SK-N-SH (cell line): ENCODE results near the gene SCAF1. TPM values are rescaled to one million over a fixed set of nuclear protein-coding genes. Genes with fewer than 3 reads are reported as not detected.

Experiments
- CTCF ChIA-PET: fragments of 300-600, 350-600 bp; formaldehyde crosslinking; extraction: SDS; loops from one replicate; lab custom pipeline; 2021; lab: Yijun Ruan, JAX
- POLR2A ChIA-PET: fragments of 350-600 bp; sonication (Branson Sonifier 250); formaldehyde crosslinking; extraction: SDS; loops from one replicate; lab custom pipeline; 2020; ENCODE audit warnings: antibody characterized with exemption, inconsistent platforms; lab: Yijun Ruan, JAX
- DNase-seq: peaks from one replicate; pipeline ENCODE4 v3.0.0; 2012
- H2AFZ ChIP-seq: fragments of 200-600 bp; sonication (generic); 2 replicates; pipeline ENCODE4 v1.8.1; 2016; ENCODE audit warnings: antibody characterized with exemption, mild to moderate bottlenecking, low read depth
- H3F3A ChIP-seq: fragments of 200-600 bp; sonication (generic); replicated peaks from 2 replicates; pipeline ENCODE3; 2016; ENCODE audit warnings: antibody characterized with exemption, mild to moderate bottlenecking; ENCODE audit not compliant: insufficient read depth
- H3K27ac ChIP-seq, 2 experiments: fragments of 200-500 bp in 1 of 2; fragments of 200-600 bp in 1 of 2; sonication (Bioruptor generic) in 1 of 2; sonication (generic), shearing (Covaris generic) in 1 of 2; 2 replicates each; pipeline versions ENCODE4 v1.5.1 to v1.6.1; 2014 to 2016; ENCODE audit warnings: low read depth in 2 of 2, inconsistent platforms in 1 of 2, low read length in 1 of 2, mild to moderate bottlenecking in 1 of 2, mixed read lengths in 1 of 2
- H3K27me3 ChIP-seq: fragments of 200-600 bp; sonication (generic), shearing (Covaris generic); 2 replicates; pipeline ENCODE4 v1.6.1; 2016; ENCODE audit warnings: mixed run types; ENCODE audit not compliant: insufficient read depth
- H3K36me3 ChIP-seq, 2 experiments: fragments of 200-500 bp in 1 of 2; fragments of 200-600 bp in 1 of 2; sonication (Bioruptor generic) in 1 of 2; sonication (generic) in 1 of 2; replicated peaks in 1 of 2; 2 replicates each; pipeline versions ENCODE3 to v1.5.1; 2014 to 2016; ENCODE audit warnings: low read length in 1 of 2, mild to moderate bottlenecking in 1 of 2; ENCODE audit not compliant: insufficient read depth in 2 of 2, control insufficient read depth in 1 of 2
- H3K4me1 ChIP-seq, 2 experiments: fragments of 200-500 bp in 1 of 2; fragments of 200-600 bp in 1 of 2; sonication (Bioruptor generic) in 1 of 2; sonication (generic), shearing (Covaris generic) in 1 of 2; 2 replicates each; pipeline versions ENCODE4 v1.5.1 to v1.6.1; 2014 to 2016; ENCODE audit warnings: low read depth in 1 of 2, low read length in 1 of 2, mixed run types in 1 of 2; ENCODE audit not compliant: insufficient read depth in 2 of 2, control insufficient read depth in 1 of 2
- H3K4me2 ChIP-seq: fragments of 200-600 bp; sonication (generic), shearing (Covaris generic); 2 replicates; pipeline ENCODE4 v1.6.1; 2017; ENCODE audit warnings: mixed run types
- H3K4me3 ChIP-seq, 2 experiments: fragments of 200-500 bp in 1 of 2; fragments of 200-600 bp in 1 of 2; sonication (Bioruptor generic) in 1 of 2; sonication (generic), shearing (Covaris generic) in 1 of 2; 2 replicates each; pipeline versions ENCODE4 v1.5.1 to v1.8.1; 2014 to 2016; ENCODE audit warnings: low read depth in 2 of 2, inconsistent platforms in 1 of 2, low read length in 1 of 2, mild to moderate bottlenecking in 1 of 2, mixed read lengths in 1 of 2, moderate library complexity in 1 of 2
- H3K79me2 ChIP-seq: fragments of 200-600 bp; sonication (generic); 2 replicates; pipeline ENCODE4 v1.8.1; 2017; ENCODE audit warnings: mild to moderate bottlenecking; ENCODE audit not compliant: insufficient read depth
- H3K9ac ChIP-seq: fragments of 200-600 bp; sonication (generic); 2 replicates; pipeline ENCODE4 v1.6.1; 2017; ENCODE audit warnings: mixed run types
- H3K9me2 ChIP-seq: fragments of 200-600 bp; sonication (generic); 2 replicates; pipeline ENCODE4 v1.6.1; 2017; ENCODE audit warnings: mixed run types
- H3K9me3 ChIP-seq: fragments of 200-600 bp; sonication (generic); 2 replicates; pipeline ENCODE4 v1.6.1; 2017; ENCODE audit warnings: mixed run types, mild to moderate bottlenecking, moderate library complexity
- H4K20me1 ChIP-seq: fragments of 200-600 bp; sonication (generic); 2 replicates; pipeline ENCODE4 v1.6.1; 2017; ENCODE audit warnings: mild to moderate bottlenecking, mixed run types; ENCODE audit not compliant: insufficient read depth
- EZH2phosphoT487 ChIP-seq: fragments of 200-600 bp; sonication (generic); IDR thresholded peaks from 2 replicates; pipeline ENCODE4 v1.6.1; 2017; ENCODE audit warnings: low read depth, mixed run types, mild to moderate bottlenecking, antibody characterized with exemption, moderate library complexity, borderline replicate concordance
- GABPA ChIP-seq: IDR thresholded peaks from 2 replicates; pipeline ENCODE4 v1.4.0; 2012; ENCODE audit warnings: low read depth, mild to moderate bottlenecking
- GATA2 ChIP-seq: sonication (generic); formaldehyde crosslinking; IDR thresholded peaks from 2 replicates; pipeline ENCODE4 v1.5.0; 2020; ENCODE audit warnings: mild to moderate bottlenecking, missing genetic modification reagents
- JUND ChIP-seq: IDR thresholded peaks from 2 replicates; pipeline ENCODE4 v1.4.0; 2012
- MEF2A ChIP-seq: IDR thresholded peaks from 2 replicates; pipeline ENCODE4 v1.4.0; 2012; ENCODE audit warnings: low read depth, borderline replicate concordance
- MXI1 ChIP-seq: IDR thresholded peaks from 2 replicates; pipeline ENCODE4 v1.6.1; 2012; ENCODE audit warnings: mild to moderate bottlenecking, low read depth, low read length, improper control_type of control experiment
- POLR2AphosphoS5 ChIP-seq: IDR thresholded peaks from 2 replicates; pipeline ENCODE4 v1.6.1; 2012; ENCODE audit warnings: low read depth, low read length
- RAD21 ChIP-seq: IDR thresholded peaks from 2 replicates; pipeline ENCODE4 v1.6.1; 2012; ENCODE audit warnings: mild to moderate bottlenecking, low read length
- RFX5 ChIP-seq: IDR thresholded peaks from 2 replicates; pipeline ENCODE4 v1.6.1; 2012; ENCODE audit warnings: mild to moderate bottlenecking, improper control_type of control experiment, low read length
- SIN3A ChIP-seq: IDR thresholded peaks from 2 replicates; pipeline ENCODE4 v1.6.1; 2012; ENCODE audit warnings: low read depth, mild to moderate bottlenecking, low read length, moderate library complexity, borderline replicate concordance
- SMC3 ChIP-seq: IDR thresholded peaks from 2 replicates; pipeline ENCODE4 v1.6.1; 2012; ENCODE audit warnings: low read depth, low read length, improper control_type of control experiment
- TCF12 ChIP-seq: IDR thresholded peaks from 2 replicates; pipeline ENCODE4 v1.4.0; 2012
- TEAD4 ChIP-seq: IDR thresholded peaks from 2 replicates; pipeline ENCODE4 v1.4.0; 2012; ENCODE audit warnings: mild to moderate bottlenecking, borderline replicate concordance; ENCODE audit not compliant: insufficient read depth
- YY1 ChIP-seq: IDR thresholded peaks from 2 replicates; pipeline ENCODE4 v1.4.0; 2012; ENCODE audit warnings: low read depth, mild to moderate bottlenecking
- WGBS: methylation state at CpG from one replicate; pipeline ENCODE4 v1.1.6; 2017; ENCODE audit warnings: low lambda C conversion rate; 5-methylcytosine and 5-hydroxymethylcytosine counted together
- polyA plus RNA-seq, 3 experiments: library from polyadenylated mRNA; depleted of rRNA; stranded (reverse); fragments of >200 nt; gene quantifications; 2 replicates each; pipeline ENCODE4 v1.2.3, GENCODE V29; 2012
- TF ChIP-seq, protein P1 (sequence below): IDR thresholded peaks from 2 replicates; pipeline ENCODE4 v1.6.1; 2012; ENCODE audit warnings: mild to moderate bottlenecking, low read depth, low read length, moderate library complexity
- TF ChIP-seq, protein P2 (sequence below): IDR thresholded peaks from 2 replicates; pipeline ENCODE4 v1.4.0; 2012; ENCODE audit warnings: low read depth, borderline replicate concordance
- TF ChIP-seq, protein P3 (sequence below): fragments of 200-600 bp; sonication (generic); IDR thresholded peaks from 2 replicates; pipeline ENCODE4 v1.6.1; 2017; ENCODE audit warnings: antibody characterized with exemption, mild to moderate bottlenecking, moderate library complexity

SCAF1 gene
- polyA plus RNA-seq, 1 of the 3 experiments (the other 2 are of a cell fraction) = 9.5 TPM

DNA sequence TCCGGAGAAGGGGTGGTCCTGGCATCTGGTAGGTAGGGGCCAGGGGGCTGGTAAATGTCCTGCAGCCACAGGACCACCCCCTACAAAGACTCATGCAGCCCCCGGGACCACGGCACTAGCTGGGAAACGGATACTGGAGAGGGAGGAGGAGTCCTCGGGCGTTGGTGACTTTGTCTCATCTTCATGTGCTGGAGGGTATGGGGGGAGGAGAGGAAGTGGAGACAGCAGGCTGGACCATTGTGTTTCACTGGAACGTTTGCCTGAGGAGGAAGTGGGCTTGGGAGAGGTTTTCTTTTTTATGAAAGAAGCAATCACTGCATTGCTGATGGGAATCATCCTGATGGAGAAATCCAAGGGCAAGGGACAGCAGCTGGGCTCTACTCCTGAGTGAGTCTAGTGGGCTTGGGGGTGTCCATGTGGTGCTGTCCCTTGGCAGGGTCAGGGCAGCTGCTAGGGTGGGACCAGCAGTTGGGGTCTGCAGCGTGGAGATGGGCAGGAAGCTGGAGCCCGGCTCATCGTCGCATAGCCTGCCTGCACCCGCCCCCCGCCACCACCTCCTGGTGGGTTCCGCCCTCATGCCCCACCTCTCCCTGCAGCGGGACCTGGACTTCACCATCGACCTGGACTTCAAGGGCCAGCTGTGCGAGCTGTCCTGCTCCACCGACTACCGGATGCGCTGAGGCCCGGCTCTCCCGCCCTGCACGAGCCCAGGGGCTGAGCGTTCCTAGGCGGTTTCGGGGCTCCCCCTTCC, 45.7 kb downstream of the SCAF1 start:
- 86% methylated on average over 15 of the region's 26 CpGs for WGBS
- Histone ChIP-seq H3K4me2 (no peak overlapping the region), H3K9me3 (no peaks in the 10 kb centered on the region), H3K4me3 (no peak overlapping the region), H3F3A (peaks cover 15% of the 10 kb centered on the region), H3K27ac (no peak overlapping the region; a peak in 1 of 4 replicates), H3K4me1 (peaks cover 6 to 22% of the 10 kb centered on the region in 2 experiments; a peak in 2 of 4 replicates), H2AFZ (no peak overlapping the region), H3K9ac (no peak overlapping the region), H3K79me2 (peaks cover 21% of the 10 kb centered on the region), H4K20me1 (peaks cover 11% of the 10 kb centered on the region; the same call in 1 of the 2 replicates), H3K27me3 (no peaks in the 10 kb centered on the region), H3K9me2 (no peaks in the 10 kb centered on the region), H3K36me3 (peaks cover 17 to 44% of the 10 kb centered on the region in 2 experiments)
- ChIA-PET CTCF (interaction anchor here (1.0 to 8.0 kb wide), 3 partner anchors 10 to 118 kb away, joined by 3 to 75 read pairs (median 31); partner anchors contain the start of gene PRMT1), POLR2A (interaction anchor here (1.5 kb wide), 1 partner anchor 163 kb away, joined by 4 read pairs; the partner anchor contains the start of gene PTOV1)
- no peak for DNase-seq
- no peak for TF ChIP-seq RFX5
- TF ChIP-seq TEAD4 = no peak
- TF ChIP-seq RAD21 = no peak
- no peak for TF ChIP-seq GATA2 (CRISPR knock-in tag)
- TF ChIP-seq SIN3A = no peak
- TF ChIP-seq, protein P1, sequence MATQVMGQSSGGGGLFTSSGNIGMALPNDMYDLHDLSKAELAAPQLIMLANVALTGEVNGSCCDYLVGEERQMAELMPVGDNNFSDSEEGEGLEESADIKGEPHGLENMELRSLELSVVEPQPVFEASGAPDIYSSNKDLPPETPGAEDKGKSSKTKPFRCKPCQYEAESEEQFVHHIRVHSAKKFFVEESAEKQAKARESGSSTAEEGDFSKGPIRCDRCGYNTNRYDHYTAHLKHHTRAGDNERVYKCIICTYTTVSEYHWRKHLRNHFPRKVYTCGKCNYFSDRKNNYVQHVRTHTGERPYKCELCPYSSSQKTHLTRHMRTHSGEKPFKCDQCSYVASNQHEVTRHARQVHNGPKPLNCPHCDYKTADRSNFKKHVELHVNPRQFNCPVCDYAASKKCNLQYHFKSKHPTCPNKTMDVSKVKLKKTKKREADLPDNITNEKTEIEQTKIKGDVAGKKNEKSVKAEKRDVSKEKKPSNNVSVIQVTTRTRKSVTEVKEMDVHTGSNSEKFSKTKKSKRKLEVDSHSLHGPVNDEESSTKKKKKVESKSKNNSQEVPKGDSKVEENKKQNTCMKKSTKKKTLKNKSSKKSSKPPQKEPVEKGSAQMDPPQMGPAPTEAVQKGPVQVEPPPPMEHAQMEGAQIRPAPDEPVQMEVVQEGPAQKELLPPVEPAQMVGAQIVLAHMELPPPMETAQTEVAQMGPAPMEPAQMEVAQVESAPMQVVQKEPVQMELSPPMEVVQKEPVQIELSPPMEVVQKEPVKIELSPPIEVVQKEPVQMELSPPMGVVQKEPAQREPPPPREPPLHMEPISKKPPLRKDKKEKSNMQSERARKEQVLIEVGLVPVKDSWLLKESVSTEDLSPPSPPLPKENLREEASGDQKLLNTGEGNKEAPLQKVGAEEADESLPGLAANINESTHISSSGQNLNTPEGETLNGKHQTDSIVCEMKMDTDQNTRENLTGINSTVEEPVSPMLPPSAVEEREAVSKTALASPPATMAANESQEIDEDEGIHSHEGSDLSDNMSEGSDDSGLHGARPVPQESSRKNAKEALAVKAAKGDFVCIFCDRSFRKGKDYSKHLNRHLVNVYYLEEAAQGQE = no peak
- TF ChIP-seq MXI1 = no peak
- TF ChIP-seq POLR2AphosphoS5 = no peak; the same call in 1 of the 2 replicates
- TF ChIP-seq TCF12 = no peak
- no peak for TF ChIP-seq JUND
- TF ChIP-seq SMC3 = no peak
- TF ChIP-seq, protein P2, sequence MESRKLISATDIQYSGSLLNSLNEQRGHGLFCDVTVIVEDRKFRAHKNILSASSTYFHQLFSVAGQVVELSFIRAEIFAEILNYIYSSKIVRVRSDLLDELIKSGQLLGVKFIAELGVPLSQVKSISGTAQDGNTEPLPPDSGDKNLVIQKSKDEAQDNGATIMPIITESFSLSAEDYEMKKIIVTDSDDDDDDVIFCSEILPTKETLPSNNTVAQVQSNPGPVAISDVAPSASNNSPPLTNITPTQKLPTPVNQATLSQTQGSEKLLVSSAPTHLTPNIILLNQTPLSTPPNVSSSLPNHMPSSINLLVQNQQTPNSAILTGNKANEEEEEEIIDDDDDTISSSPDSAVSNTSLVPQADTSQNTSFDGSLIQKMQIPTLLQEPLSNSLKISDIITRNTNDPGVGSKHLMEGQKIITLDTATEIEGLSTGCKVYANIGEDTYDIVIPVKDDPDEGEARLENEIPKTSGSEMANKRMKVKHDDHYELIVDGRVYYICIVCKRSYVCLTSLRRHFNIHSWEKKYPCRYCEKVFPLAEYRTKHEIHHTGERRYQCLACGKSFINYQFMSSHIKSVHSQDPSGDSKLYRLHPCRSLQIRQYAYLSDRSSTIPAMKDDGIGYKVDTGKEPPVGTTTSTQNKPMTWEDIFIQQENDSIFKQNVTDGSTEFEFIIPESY = no peak
- no peak for TF ChIP-seq EZH2phosphoT487
- TF ChIP-seq, protein P3, sequence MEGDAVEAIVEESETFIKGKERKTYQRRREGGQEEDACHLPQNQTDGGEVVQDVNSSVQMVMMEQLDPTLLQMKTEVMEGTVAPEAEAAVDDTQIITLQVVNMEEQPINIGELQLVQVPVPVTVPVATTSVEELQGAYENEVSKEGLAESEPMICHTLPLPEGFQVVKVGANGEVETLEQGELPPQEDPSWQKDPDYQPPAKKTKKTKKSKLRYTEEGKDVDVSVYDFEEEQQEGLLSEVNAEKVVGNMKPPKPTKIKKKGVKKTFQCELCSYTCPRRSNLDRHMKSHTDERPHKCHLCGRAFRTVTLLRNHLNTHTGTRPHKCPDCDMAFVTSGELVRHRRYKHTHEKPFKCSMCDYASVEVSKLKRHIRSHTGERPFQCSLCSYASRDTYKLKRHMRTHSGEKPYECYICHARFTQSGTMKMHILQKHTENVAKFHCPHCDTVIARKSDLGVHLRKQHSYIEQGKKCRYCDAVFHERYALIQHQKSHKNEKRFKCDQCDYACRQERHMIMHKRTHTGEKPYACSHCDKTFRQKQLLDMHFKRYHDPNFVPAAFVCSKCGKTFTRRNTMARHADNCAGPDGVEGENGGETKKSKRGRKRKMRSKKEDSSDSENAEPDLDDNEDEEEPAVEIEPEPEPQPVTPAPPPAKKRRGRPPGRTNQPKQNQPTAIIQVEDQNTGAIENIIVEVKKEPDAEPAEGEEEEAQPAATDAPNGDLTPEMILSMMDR = no peak
- no peak for TF ChIP-seq MEF2A
- no peak for TF ChIP-seq GABPA
- TF ChIP-seq YY1 = no peak
